ENCODE results near the gene ARHGEF12.

ARHGEF12 gene

GRCh38 chr11:120505801-120506425 lies 169.7 kb downstream of the ARHGEF12 start:
- no peaks in the 10 kb centered on the region for H3K9me3 ChIP-seq (ENCODE audit: insufficient read depth, low read depth, low read length)
- H3K9ac ChIP-seq (ENCODE audit: low read depth, low read length) = no peak overlapping the region
- H3K4me3 ChIP-seq (ENCODE audit: low read length) = no peak overlapping the region
- H3K27ac ChIP-seq (ENCODE audit: low read length) = no peak overlapping the region
- no peaks in the 10 kb centered on the region for H3K36me3 ChIP-seq (ENCODE audit: insufficient read depth, low read depth, low read length)
- peaks cover 13% of the 10 kb centered on the region for H3K27me3 ChIP-seq (ENCODE audit: insufficient read depth, low read length)
- peaks cover 23% of the 10 kb centered on the region for H3K4me1 ChIP-seq (ENCODE audit: insufficient read depth, low read length)

- Histone ChIP-seq H3K36me3 (ENCODE audit: insufficient read depth, low read depth, low read length) (no peaks in the 10 kb centered on the region), H3K27me3 (ENCODE audit: insufficient read depth, low read length) (peaks cover 40% of the 10 kb centered on the region), H3K27ac (ENCODE audit: low read length) (no peak overlapping the region), H3K4me1 (ENCODE audit: insufficient read depth, low read length) (no peaks in the 10 kb centered on the region; the same call in 1 of the 2 replicates), H3K9me3 (ENCODE audit: insufficient read depth, low read depth, low read length) (no peaks in the 10 kb centered on the region), H3K4me3 (ENCODE audit: low read length) (no peak overlapping the region), H3K9ac (ENCODE audit: low read depth, low read length) (no peak overlapping the region)
Measured at GRCh38 chr11:120509346-120510053, 173.3 kb downstream of the ARHGEF12 start.

GRCh38 chr11:120510406-120511115 lies 174.3 kb downstream of the ARHGEF12 start:
- no peak overlapping the region for H3K27ac ChIP-seq (ENCODE audit: low read length)
- H3K4me3 ChIP-seq (ENCODE audit: low read length) = no peak overlapping the region
- H3K36me3 ChIP-seq (ENCODE audit: insufficient read depth, low read depth, low read length) = no peaks in the 10 kb centered on the region
- H3K9ac ChIP-seq (ENCODE audit: low read depth, low read length) = no peak overlapping the region
- no peaks in the 10 kb centered on the region for H3K9me3 ChIP-seq (ENCODE audit: insufficient read depth, low read depth, low read length)
- H3K4me1 ChIP-seq (ENCODE audit: insufficient read depth, low read length) = no peaks in the 10 kb centered on the region
- H3K27me3 ChIP-seq (ENCODE audit: insufficient read depth, low read length) = peaks cover 50% of the 10 kb centered on the region

GRCh38 chr11:120511116-120511819 lies 175.1 kb downstream of the ARHGEF12 start, which contains the start of gene GRIK4:
Gene GRIK4, plus strand, starts transcription at chr11:120511748. Its CDS starts 148,571 bp downstream, at chr11:120660319.
- Histone ChIP-seq H3K4me3 (ENCODE audit: low read length) (peak within 1 kb of the TSS; percentile 58; the same call in 1 of the 2 replicates), H3K9me3 (ENCODE audit: insufficient read depth, low read depth, low read length) (no peaks in the 10 kb centered on the region), H3K4me1 (ENCODE audit: insufficient read depth, low read length) (peaks cover under 1% of the 10 kb centered on the region; the same call in 1 of the 2 replicates), H3K27ac (ENCODE audit: low read length) (no peak within 1 kb of the TSS), H3K9ac (ENCODE audit: low read depth, low read length) (no peak within 1 kb of the TSS), H3K36me3 (ENCODE audit: insufficient read depth, low read depth, low read length) (no peaks in the 10 kb centered on the region), H3K27me3 (ENCODE audit: insufficient read depth, low read length) (peaks cover 57% of the 10 kb centered on the region)

GRCh38 chr11:120511820-120512738 lies 175.9 kb downstream of the ARHGEF12 start:
- Histone ChIP-seq H3K4me3 (ENCODE audit: low read length) (peak overlapping the region; percentile 58; the same call in 1 of the 2 replicates), H3K4me1 (ENCODE audit: insufficient read depth, low read length) (peaks cover 7% of the 10 kb centered on the region; the same call in 1 of the 2 replicates), H3K36me3 (ENCODE audit: insufficient read depth, low read depth, low read length) (no peaks in the 10 kb centered on the region), H3K27ac (ENCODE audit: low read length) (no peak overlapping the region), H3K9me3 (ENCODE audit: insufficient read depth, low read depth, low read length) (no peaks in the 10 kb centered on the region), H3K27me3 (ENCODE audit: insufficient read depth, low read length) (peaks cover 66% of the 10 kb centered on the region), H3K9ac (ENCODE audit: low read depth, low read length) (no peak overlapping the region)

- Histone ChIP-seq H3K4me3 (ENCODE audit: low read length) (no peak overlapping the region), H3K27ac (ENCODE audit: low read length) (no peak overlapping the region)
Measured at GRCh38 chr11:120512739-120513435, 176.7 kb downstream of the ARHGEF12 start.

GRCh38 chr11:120513436-120514315 lies 177.5 kb downstream of the ARHGEF12 start:
- no peak overlapping the region for H3K9ac ChIP-seq (ENCODE audit: low read depth, low read length)
- no peaks in the 10 kb centered on the region for H3K9me3 ChIP-seq (ENCODE audit: insufficient read depth, low read depth, low read length)
- no peak overlapping the region for H3K4me3 ChIP-seq (ENCODE audit: low read length)
- no peaks in the 10 kb centered on the region for H3K36me3 ChIP-seq (ENCODE audit: insufficient read depth, low read depth, low read length)
- H3K27me3 ChIP-seq (ENCODE audit: insufficient read depth, low read length) = peaks cover 70% of the 10 kb centered on the region
- peaks cover 12% of the 10 kb centered on the region for H3K4me1 ChIP-seq (ENCODE audit: insufficient read depth, low read length)
- H3K27ac ChIP-seq (ENCODE audit: low read length) = no peak overlapping the region

More at GRCh38 chr11:120512739-120513435, 176.7 kb downstream of the ARHGEF12 start:
- Histone ChIP-seq H3K36me3 (ENCODE audit: insufficient read depth, low read depth, low read length) (no peaks in the 10 kb centered on the region), H3K9me3 (ENCODE audit: insufficient read depth, low read depth, low read length) (no peaks in the 10 kb centered on the region), H3K27me3 (ENCODE audit: insufficient read depth, low read length) (peaks cover 70% of the 10 kb centered on the region), H3K4me1 (ENCODE audit: insufficient read depth, low read length) (peaks cover 12% of the 10 kb centered on the region), H3K9ac (ENCODE audit: low read depth, low read length) (no peak overlapping the region)

GRCh38 chr11:120514541-120515121 lies 178.4 kb downstream of the ARHGEF12 start:
- Histone ChIP-seq H3K27me3 (ENCODE audit: insufficient read depth, low read length) (peaks cover 70% of the 10 kb centered on the region), H3K9ac (ENCODE audit: low read depth, low read length) (no peak overlapping the region), H3K27ac (ENCODE audit: low read length) (no peak overlapping the region), H3K36me3 (ENCODE audit: insufficient read depth, low read depth, low read length) (no peaks in the 10 kb centered on the region), H3K4me3 (ENCODE audit: low read length) (no peak overlapping the region), H3K9me3 (ENCODE audit: insufficient read depth, low read depth, low read length) (no peaks in the 10 kb centered on the region), H3K4me1 (ENCODE audit: insufficient read depth, low read length) (peaks cover 12% of the 10 kb centered on the region)

- Histone ChIP-seq H3K36me3 (ENCODE audit: insufficient read depth, low read depth, low read length) (no peaks in the 10 kb centered on the region), H3K27ac (ENCODE audit: low read length) (no peak overlapping the region), H3K27me3 (ENCODE audit: insufficient read depth, low read length) (peaks cover 64% of the 10 kb centered on the region), H3K4me3 (ENCODE audit: low read length) (no peak overlapping the region), H3K4me1 (ENCODE audit: insufficient read depth, low read length) (peaks cover 12% of the 10 kb centered on the region), H3K9ac (ENCODE audit: low read depth, low read length) (no peak overlapping the region), H3K9me3 (ENCODE audit: insufficient read depth, low read depth, low read length) (no peaks in the 10 kb centered on the region)
Measured at GRCh38 chr11:120515186-120515723, 179.0 kb downstream of the ARHGEF12 start.

Data from iPS-20b (cell line).